HepG2 (cell line): Measurements from ENCODE around the gene MT1A. TPM values are rescaled to one million over a fixed set of nuclear protein-coding genes. Genes with fewer than 3 reads are reported as not detected.
A peak's percentile ranks its signal among the peaks of the same experiment; 100 is the strongest.

Experiments used
- KIAA2018 ChIP-seq: sonication (generic); formaldehyde crosslinking; IDR thresholded peaks from 2 replicates; pipeline ENCODE4 v1.5.0; 2020; ENCODE audit warnings: mild to moderate bottlenecking, missing genetic modification reagents, borderline replicate concordance
- TEAD3 ChIP-seq: optimal IDR thresholded peaks from 2 replicates; pipeline ENCODE3; 2016; ENCODE audit warnings: borderline replicate concordance
- ZNF138 ChIP-seq: sonication (generic); formaldehyde crosslinking; IDR thresholded peaks from 2 replicates; pipeline ENCODE4 v1.5.0; 2020; ENCODE audit warnings: mild to moderate bottlenecking, low read depth, missing genetic modification reagents
- ZNF264 ChIP-seq: sonication (generic); formaldehyde crosslinking; IDR thresholded peaks from 2 replicates; pipeline ENCODE4 v1.4.0; 2020; ENCODE audit warnings: missing genetic modification reagents
- ZNF562 ChIP-seq: sonication (generic); formaldehyde crosslinking; IDR thresholded peaks from 2 replicates; pipeline ENCODE4 v1.8.0; 2022; ENCODE audit warnings: missing genetic modification reagents, borderline replicate concordance
- polyA plus RNA-seq, 8 experiments: library from polyadenylated mRNA; depleted of rRNA in 3 of 8; stranded (reverse) in 7 of 8; unstranded in 1 of 8; fragments of >200 nt; fragmentation: Illumina TruSeq in 4 of 8; extraction: Trizol in 4 of 8; gene quantifications; 2 replicates each; pipeline versions ENCODE4 v1.2.1 to v1.2.3, GENCODE V29; 2011 to 2016; ENCODE audit warnings: low read depth in 4 of 8, missing spikeins in 1 of 8, mixed read lengths in 1 of 8; ENCODE audit not compliant: insufficient read depth in 1 of 8
- total RNA-seq, 5 experiments: library from RNA; depleted of rRNA; stranded (reverse); fragments of >200 nt; fragmentation: Illumina TruSeq; extraction: Trizol; gene quantifications; 2 replicates each; pipeline ENCODE4 v1.2.3, GENCODE V29; 2016; ENCODE audit warnings: low read depth in 1 of 5

MT1A gene
- total and polyA plus RNA-seq, 2 of the 13 experiments (the other 11 are each of a cell fraction or from before 2014, with no cell fraction given), result 8.3 to 10.4 TPM

GRCh38 chr16:56681939-56682702 is 43.7 kb downstream of the MT1A start, which contains the start of gene MT1X (continued):
- TF ChIP-seq TEAD3 (peak; percentile 54), ZNF264 (CRISPR knock-in tag) (0 out of 2 replicates have a peak, but pooled peaks have one; percentile 53), ZNF138 (CRISPR knock-in tag) (no peak), KIAA2018 (CRISPR knock-in tag) (no peak), ZNF562 (no peak)
